Subcutaneous abdominal adipose tissue (tissue), 5 donors: ENCODE data around the gene DLG2.

Source experiments
- H3K27ac ChIP-seq: one replicate; pipeline ENCODE4 v1.7.0; 2013; ENCODE audit warnings: low read depth, mild to moderate bottlenecking, inconsistent platforms, low read length, moderate library complexity
- H3K27me3 ChIP-seq, 5 donors: one replicate each; pipeline ENCODE4 v1.7.0; 2013; ENCODE audit warnings: low read length in 5 of 5, inconsistent platforms in 1 of 5; ENCODE audit not compliant: control insufficient read depth in 5 of 5, insufficient read depth in 4 of 5
- H3K36me3 ChIP-seq, 5 donors: one replicate each; pipeline ENCODE4 v1.7.0; 2013; ENCODE audit warnings: low read length in 5 of 5; ENCODE audit not compliant: control insufficient read depth in 5 of 5, insufficient read depth in 5 of 5
- H3K4me1 ChIP-seq, 5 donors: one replicate each; pipeline ENCODE4 v1.7.0; 2013; ENCODE audit warnings: low read length in 5 of 5, mild to moderate bottlenecking in 3 of 5, moderate library complexity in 1 of 5; ENCODE audit not compliant: control insufficient read depth in 5 of 5, insufficient read depth in 5 of 5
- H3K4me3 ChIP-seq, 5 donors: one replicate each; pipeline ENCODE4 v1.7.0; 2013; ENCODE audit warnings: low read length in 5 of 5, low read depth in 1 of 5
- H3K9ac ChIP-seq, 5 donors: one replicate each; pipeline ENCODE4 v1.7.0; 2013; ENCODE audit warnings: low read length in 5 of 5, mild to moderate bottlenecking in 4 of 5, moderate library complexity in 3 of 5
- H3K9me3 ChIP-seq, 5 donors: one replicate each; pipeline ENCODE4 v1.7.0; 2013; ENCODE audit warnings: low read length in 5 of 5; ENCODE audit not compliant: control insufficient read depth in 5 of 5
- donor health status: healthy.
- donor health status: healthy.
- donor health status: healthy.
- donor health status: healthy.
- donor health status: healthy.

DLG2 gene

GRCh38 chr11:85095239-85095638, 531.9 kb downstream of the DLG2 start:
- Histone ChIP-seq H3K36me3 (no peaks in the 10 kb centered on the region), H3K9me3 (peaks cover 0 to 2% (median 0%) of the 10 kb centered on the region in 5 donors), H3K4me3 (no peak overlapping the region), H3K27ac (no peak overlapping the region), H3K4me1 (no peaks in the 10 kb centered on the region), H3K9ac (no peak overlapping the region), H3K27me3 (no peaks in the 10 kb centered on the region)

DNA sequence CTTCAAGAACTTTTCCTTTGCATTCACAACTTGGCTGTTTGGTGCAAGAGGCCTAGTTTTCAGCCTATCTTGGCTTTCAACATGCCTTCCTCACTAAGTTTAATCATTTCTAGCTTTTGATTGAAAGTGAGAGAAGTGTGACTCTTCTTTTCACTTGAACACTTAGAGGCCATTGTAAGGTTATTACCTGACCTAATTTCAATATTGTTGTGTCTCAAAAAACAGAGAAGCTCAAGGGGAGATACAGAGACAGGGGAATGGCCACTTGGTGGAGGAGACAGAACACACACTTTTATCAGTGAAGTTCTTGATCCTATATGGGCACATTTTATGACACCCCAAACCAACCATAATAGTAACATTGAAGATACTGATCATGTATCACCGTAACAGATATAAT, 532.3 kb downstream of the DLG2 start:
- Histone ChIP-seq H3K4me1 (no peaks in the 10 kb centered on the region), H3K27me3 (no peaks in the 10 kb centered on the region), H3K9ac (no peak overlapping the region), H3K36me3 (no peaks in the 10 kb centered on the region), H3K9me3 (peaks cover 0 to 2% (median 0%) of the 10 kb centered on the region in 5 donors), H3K4me3 (no peak overlapping the region), H3K27ac (no peak overlapping the region)

DNA sequence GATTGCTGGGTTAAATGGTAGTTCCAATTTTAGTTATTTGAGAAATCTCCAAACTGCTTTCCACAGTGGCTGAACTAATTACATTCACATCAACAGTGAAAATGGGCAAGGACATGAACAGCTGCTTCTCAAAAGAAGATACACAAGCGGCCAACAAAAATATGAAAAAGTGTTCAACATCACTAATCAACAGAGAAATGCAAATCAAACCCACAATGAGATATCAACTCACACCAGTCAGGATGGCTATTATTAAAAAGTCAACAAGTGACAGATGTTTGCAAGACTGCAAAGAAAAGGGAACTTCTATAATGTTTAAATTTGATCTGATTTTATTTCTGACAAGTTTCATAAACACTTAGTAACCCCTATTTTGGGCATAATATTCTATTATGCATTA, 537.5 kb downstream of the DLG2 start:
- Histone ChIP-seq H3K9ac (no peak overlapping the region), H3K4me1 (no peaks in the 10 kb centered on the region), H3K4me3 (no peak overlapping the region), H3K9me3 (peaks cover 0 to 5% (median 0%) of the 10 kb centered on the region in 5 donors), H3K36me3 (no peaks in the 10 kb centered on the region), H3K27ac (no peak overlapping the region), H3K27me3 (no peaks in the 10 kb centered on the region)

DNA sequence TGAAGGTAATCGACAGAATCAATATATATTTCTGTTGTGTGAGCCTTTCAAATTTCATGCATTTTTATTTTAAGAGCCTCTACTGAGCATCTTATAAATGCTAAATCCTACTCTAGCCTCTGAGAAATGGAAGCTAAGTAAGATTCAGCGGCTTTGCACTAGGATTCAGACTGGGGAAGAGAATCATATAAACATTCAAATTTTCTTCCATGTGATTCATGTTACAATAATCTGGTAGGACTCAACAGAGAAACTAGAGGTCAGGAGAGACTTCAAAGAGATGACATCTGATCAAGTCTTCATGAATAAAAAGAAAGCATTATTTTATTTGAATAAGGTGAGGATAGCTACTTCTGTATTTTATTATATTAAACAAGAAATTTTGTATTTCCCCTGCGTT, 538.9 kb downstream of the DLG2 start:
- H3K9ac ChIP-seq: no peak overlapping the region

DNA sequence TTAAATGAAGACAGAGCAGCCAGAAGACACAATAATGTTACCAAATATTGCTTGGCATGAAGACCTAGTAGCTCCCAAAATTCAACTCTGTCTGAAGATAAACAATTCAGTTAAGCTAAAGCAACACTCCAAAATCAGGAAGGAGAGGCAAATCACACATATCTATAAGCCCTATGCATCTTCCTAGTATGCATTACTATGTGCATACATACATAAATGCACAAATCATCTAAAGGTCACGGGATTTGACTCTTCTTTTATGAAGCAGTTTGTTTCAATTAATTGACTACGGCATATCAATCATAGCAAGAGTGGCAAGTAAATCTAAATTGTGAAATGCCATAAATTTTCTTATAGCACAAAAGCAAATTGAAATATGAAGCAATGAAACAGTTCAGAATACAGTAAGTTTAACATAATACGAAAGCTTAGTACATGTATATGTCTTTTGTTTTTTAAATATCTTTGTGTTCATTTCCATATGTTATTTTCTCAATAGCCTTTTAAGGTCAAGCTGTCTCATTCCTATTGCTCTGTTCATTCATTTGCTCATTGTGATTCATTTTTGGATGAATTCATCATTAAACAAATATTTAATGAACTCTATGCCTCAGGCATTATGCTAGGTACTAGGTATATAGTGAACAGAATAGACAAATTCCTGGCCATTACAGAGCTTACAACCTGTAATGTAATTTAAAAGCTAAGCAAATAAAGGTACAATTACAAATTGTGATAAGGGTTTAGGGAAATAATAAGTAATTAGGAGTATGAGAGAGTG, 540.5 kb downstream of the DLG2 start:
- H3K4me1 ChIP-seq: no peaks in the 10 kb centered on the region
- no peak overlapping the region for H3K27ac ChIP-seq
- no peaks in the 10 kb centered on the region for H3K36me3 ChIP-seq
- H3K27me3 ChIP-seq: no peaks in the 10 kb centered on the region
- H3K9ac ChIP-seq: no peak overlapping the region
- no peak overlapping the region for H3K4me3 ChIP-seq
- peaks cover 0 to 5% (median 0%) of the 10 kb centered on the region in 5 donors for H3K9me3 ChIP-seq

More for the DNA sequence above, 538.9 kb downstream of the DLG2 start:
- H3K9me3 ChIP-seq: peaks cover 0 to 5% (median 0%) of the 10 kb centered on the region in 5 donors
- no peak overlapping the region for H3K4me3 ChIP-seq
- no peaks in the 10 kb centered on the region for H3K27me3 ChIP-seq
- no peaks in the 10 kb centered on the region for H3K4me1 ChIP-seq
- H3K27ac ChIP-seq: no peak overlapping the region
- no peaks in the 10 kb centered on the region for H3K36me3 ChIP-seq

GRCh38 chr11:85076535-85077330, 550.4 kb downstream of the DLG2 start:
- H3K4me3 ChIP-seq: no peak overlapping the region
- H3K9me3 ChIP-seq: peaks cover 0 to 7% (median 0%) of the 10 kb centered on the region in 5 donors
- no peak overlapping the region for H3K27ac ChIP-seq
- H3K9ac ChIP-seq: no peak overlapping the region
- H3K36me3 ChIP-seq: no peaks in the 10 kb centered on the region
- no peaks in the 10 kb centered on the region for H3K4me1 ChIP-seq
- no peaks in the 10 kb centered on the region for H3K27me3 ChIP-seq

DNA sequence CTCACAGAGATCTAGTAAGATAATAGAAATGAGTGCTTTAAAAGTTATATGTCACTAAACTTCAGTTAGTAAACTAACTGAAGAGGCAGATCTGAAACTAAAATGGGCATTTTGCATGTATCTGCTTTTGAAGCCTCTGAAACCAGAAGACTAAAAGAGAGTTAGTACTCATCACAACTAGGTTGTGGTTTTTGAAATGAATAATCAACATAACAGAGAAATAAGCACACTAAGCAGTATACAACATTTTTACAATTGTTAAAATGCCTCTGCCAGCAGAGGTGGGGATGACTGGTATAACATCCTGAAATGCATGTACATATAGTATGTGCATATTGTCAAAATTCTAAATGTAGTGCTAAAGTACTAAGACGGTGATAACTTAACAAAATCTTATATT, 564.5 kb downstream of the DLG2 start:
- Histone ChIP-seq H3K27ac (no peak overlapping the region), H3K4me1 (no peaks in the 10 kb centered on the region)

GRCh38 chr11:85052636-85053035, 574.5 kb downstream of the DLG2 start:
- Histone ChIP-seq H3K36me3 (no peaks in the 10 kb centered on the region), H3K27me3 (no peaks in the 10 kb centered on the region), H3K4me3 (no peak overlapping the region), H3K4me1 (no peaks in the 10 kb centered on the region), H3K9me3 (no peaks in the 10 kb centered on the region), H3K9ac (no peak overlapping the region), H3K27ac (no peak overlapping the region)

More for the DNA sequence above, 564.5 kb downstream of the DLG2 start:
- no peaks in the 10 kb centered on the region for H3K9me3 ChIP-seq
- H3K9ac ChIP-seq: no peak overlapping the region
- no peak overlapping the region for H3K4me3 ChIP-seq
- H3K36me3 ChIP-seq: no peaks in the 10 kb centered on the region
- no peaks in the 10 kb centered on the region for H3K27me3 ChIP-seq

DNA sequence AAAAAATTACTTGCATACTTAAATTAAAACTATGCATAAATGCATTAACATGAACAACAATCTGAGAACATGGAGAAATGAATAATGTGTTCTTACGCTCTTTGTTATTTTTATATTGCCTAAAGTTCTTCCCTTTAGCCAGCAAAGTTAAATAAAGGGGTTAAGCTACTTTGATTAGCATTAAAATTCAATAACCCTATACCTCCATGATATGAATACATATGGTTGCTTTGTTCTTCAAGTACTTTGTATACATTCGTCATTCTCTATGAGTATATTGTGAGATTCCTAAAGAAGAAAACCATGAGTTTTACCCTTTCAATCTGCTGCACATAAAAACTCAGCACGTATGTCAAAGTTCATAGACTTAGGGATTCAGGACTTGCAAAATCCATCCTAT, 578.3 kb downstream of the DLG2 start:
- H3K27ac ChIP-seq: no peak overlapping the region
- H3K9ac ChIP-seq: no peak overlapping the region
- H3K9me3 ChIP-seq: no peaks in the 10 kb centered on the region
- H3K36me3 ChIP-seq: no peaks in the 10 kb centered on the region
- H3K27me3 ChIP-seq: no peaks in the 10 kb centered on the region
- no peaks in the 10 kb centered on the region for H3K4me1 ChIP-seq
- H3K4me3 ChIP-seq: no peak overlapping the region

DNA sequence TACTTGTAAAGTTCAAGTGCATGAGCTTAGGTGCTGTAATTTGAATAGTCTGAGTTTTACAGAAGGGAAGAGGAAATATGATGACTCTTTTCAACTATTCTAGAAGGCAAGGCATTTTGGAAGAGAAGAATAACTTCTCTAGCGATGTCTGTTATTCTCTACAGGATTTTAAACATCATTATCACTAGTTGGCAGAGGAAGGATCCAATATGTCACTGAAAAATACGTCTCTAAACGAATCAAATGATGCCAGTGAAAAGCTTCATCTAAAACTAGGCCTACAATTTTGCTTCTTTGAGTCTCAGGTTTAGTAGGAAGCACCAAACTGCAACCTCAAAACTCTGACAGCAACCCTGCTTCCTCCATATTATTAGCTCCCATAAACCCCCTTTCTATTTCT, 581.4 kb downstream of the DLG2 start:
- no peak overlapping the region for H3K4me3 ChIP-seq
- no peaks in the 10 kb centered on the region for H3K9me3 ChIP-seq
- H3K36me3 ChIP-seq: no peaks in the 10 kb centered on the region
- no peaks in the 10 kb centered on the region for H3K4me1 ChIP-seq
- no peak overlapping the region for H3K9ac ChIP-seq
- H3K27me3 ChIP-seq: no peaks in the 10 kb centered on the region
- H3K27ac ChIP-seq: no peak overlapping the region
